Activated B cell treated with CpG ODN at 0.5 μM for 24 hours (primary cell): ENCODE measurements around the gene ATP10B. TPM values are rescaled to one million over a fixed set of nuclear protein-coding genes. Genes with fewer than 3 reads are reported as not detected.

Experiments used
- ATAC-seq: fragments of 200-7000 bp; cut with Tn5 transposase; one replicate; pipeline ENCODE4 v1.10.0; 2021; ENCODE audit warnings: low read depth, mild to moderate bottlenecking, moderate library complexity
- CTCF ChIA-PET: fragments of 350-600 bp; sonication (Branson Sonifier 250); formaldehyde crosslinking; loops from one replicate; lab custom pipeline; 2021; ENCODE audit warnings: antibody characterized with exemption; lab: Charles Lee
- POLR2A ChIA-PET: fragments of 350-600 bp; sonication (Branson Sonifier 250); formaldehyde crosslinking; loops from one replicate; lab custom pipeline; 2021; ENCODE audit warnings: antibody characterized with exemption; lab: Charles Lee
- DNase-seq: peaks from one replicate; pipeline ENCODE4 v3.0.0; 2022
- H3K27ac Mint-ChIP-seq: one replicate; pipeline ENCODE4 v1.8.0; 2020; ENCODE audit warnings: mixed read lengths
- H3K27me3 Mint-ChIP-seq: one replicate; pipeline ENCODE4 v1.8.0; 2021; ENCODE audit warnings: mixed read lengths
- H3K36me3 Mint-ChIP-seq: one replicate; pipeline ENCODE4 v1.8.0; 2021; ENCODE audit warnings: low read depth, mixed read lengths
- H3K4me1 Mint-ChIP-seq: one replicate; pipeline ENCODE4 v1.8.0; 2021; ENCODE audit warnings: mixed read lengths
- H3K4me3 Mint-ChIP-seq: one replicate; pipeline ENCODE4 v1.8.0; 2020; ENCODE audit warnings: mild to moderate bottlenecking, mixed read lengths
- H3K9me3 Mint-ChIP-seq: one replicate; pipeline ENCODE4 v1.8.0; 2020; ENCODE audit warnings: mixed read lengths
- intact Hi-C: fragments of 100-400 bp; cut with micrococcal nuclease; formaldehyde crosslinking; loops from one replicate; pipeline ENCODE4 v1.15.1; 2024
- total RNA-seq: library from RNA; stranded (reverse); gene quantifications from 2 replicates; pipeline ENCODE4 v1.2.3, GENCODE V29; 2022
- TF ChIP-seq, protein P1 (sequence below): fragments of 200-600 bp; IDR thresholded peaks from one replicate; pipeline ENCODE4 v1.8.0; 2022; ENCODE audit warnings: antibody characterized with exemption, mild to moderate bottlenecking

The ATP10B gene
- total RNA-seq, 1 donor from 2014 or later: not detected

DNA sequence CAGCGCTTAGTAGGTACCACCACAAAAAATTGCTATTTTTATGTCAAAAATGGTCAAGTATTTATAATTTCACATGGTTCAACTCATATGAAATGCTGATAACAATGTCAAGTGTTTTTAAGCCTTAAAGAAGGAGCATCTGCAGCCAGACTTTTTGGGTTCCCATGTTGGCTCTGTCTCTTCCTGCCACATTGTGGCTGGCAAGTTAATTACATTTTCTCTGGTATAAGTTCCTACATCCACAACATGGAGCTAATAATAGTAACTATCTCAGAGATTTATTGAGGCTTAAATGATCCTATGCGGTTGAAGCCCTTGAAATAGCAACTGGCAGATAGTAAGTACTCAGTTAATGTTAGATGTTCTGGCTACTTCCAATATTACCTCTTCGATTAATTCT lies 5.4 kb downstream of the ATP10B start:
- Mint-ChIP-seq H3K27me3 (no peaks in the 10 kb centered on the region), H3K9me3 (no peaks in the 10 kb centered on the region), H3K36me3 (no peaks in the 10 kb centered on the region), H3K4me3 (no peak overlapping the region), H3K4me1 (peaks cover 15% of the 10 kb centered on the region), H3K27ac (no peak overlapping the region)
- ChIA-PET CTCF (no interaction called here), POLR2A (no interaction called here)
- TF ChIP-seq, protein P1, sequence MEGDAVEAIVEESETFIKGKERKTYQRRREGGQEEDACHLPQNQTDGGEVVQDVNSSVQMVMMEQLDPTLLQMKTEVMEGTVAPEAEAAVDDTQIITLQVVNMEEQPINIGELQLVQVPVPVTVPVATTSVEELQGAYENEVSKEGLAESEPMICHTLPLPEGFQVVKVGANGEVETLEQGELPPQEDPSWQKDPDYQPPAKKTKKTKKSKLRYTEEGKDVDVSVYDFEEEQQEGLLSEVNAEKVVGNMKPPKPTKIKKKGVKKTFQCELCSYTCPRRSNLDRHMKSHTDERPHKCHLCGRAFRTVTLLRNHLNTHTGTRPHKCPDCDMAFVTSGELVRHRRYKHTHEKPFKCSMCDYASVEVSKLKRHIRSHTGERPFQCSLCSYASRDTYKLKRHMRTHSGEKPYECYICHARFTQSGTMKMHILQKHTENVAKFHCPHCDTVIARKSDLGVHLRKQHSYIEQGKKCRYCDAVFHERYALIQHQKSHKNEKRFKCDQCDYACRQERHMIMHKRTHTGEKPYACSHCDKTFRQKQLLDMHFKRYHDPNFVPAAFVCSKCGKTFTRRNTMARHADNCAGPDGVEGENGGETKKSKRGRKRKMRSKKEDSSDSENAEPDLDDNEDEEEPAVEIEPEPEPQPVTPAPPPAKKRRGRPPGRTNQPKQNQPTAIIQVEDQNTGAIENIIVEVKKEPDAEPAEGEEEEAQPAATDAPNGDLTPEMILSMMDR: no peak
- intact Hi-C loops: no loop called here
- DNase-seq (no peak), ATAC-seq (no peak)

GRCh38 chr5:160844177-160844576 lies 7.8 kb downstream of the ATP10B start:
- no peak overlapping the region for H3K27ac Mint-ChIP-seq
- H3K27me3 Mint-ChIP-seq: no peaks in the 10 kb centered on the region
- H3K9me3 Mint-ChIP-seq: no peaks in the 10 kb centered on the region
- H3K36me3 Mint-ChIP-seq: no peaks in the 10 kb centered on the region
- ChIA-PET POLR2A (no interaction called here), CTCF (interaction anchor here (0.6 to 1.4 kb wide), 2 partner anchors 406 to 603 kb away, joined by 4 to 5 read pairs; no protein-coding TSS in a partner anchor)
- TF ChIP-seq, protein P1: no peak
- peaks cover 15% of the 10 kb centered on the region for H3K4me1 Mint-ChIP-seq
- intact Hi-C loops: no loop called here
- H3K4me3 Mint-ChIP-seq: no peak overlapping the region
- no peak for ATAC-seq
- DNase-seq: no peak

DNA sequence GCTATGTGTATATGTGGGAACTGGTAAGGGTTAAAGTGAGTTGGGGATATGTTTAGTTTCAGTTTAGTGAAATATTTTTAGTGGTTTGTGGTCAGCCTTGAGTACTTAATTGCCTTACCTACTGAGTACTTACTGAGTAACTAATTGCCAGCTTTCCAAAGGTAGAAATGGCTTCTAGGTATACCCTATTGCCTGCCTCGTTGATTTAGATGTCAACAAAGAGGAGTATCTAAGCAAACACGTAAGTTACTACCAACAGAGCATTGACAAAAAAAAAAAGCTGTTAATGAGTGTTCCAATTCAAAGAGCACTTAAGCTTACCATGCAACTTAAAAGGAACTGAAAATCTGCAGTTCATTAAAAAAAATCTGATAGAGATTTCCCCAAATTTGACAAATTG lies 8.8 kb downstream of the ATP10B start:
- no peaks in the 10 kb centered on the region for H3K27me3 Mint-ChIP-seq
- H3K36me3 Mint-ChIP-seq: no peaks in the 10 kb centered on the region
- H3K4me3 Mint-ChIP-seq: peak overlapping the region; percentile 61
- H3K27ac Mint-ChIP-seq: peak overlapping the region; percentile 46
- H3K4me1 Mint-ChIP-seq: peaks cover 15% of the 10 kb centered on the region
- TF ChIP-seq, protein P1: no peak
- intact Hi-C loops: loop anchor here (2.0 kb wide), 1 partner anchor 404 kb away; no protein-coding TSS in a partner anchor
- no peaks in the 10 kb centered on the region for H3K9me3 Mint-ChIP-seq
- ChIA-PET CTCF (interaction anchor here (1.4 kb wide), 1 partner anchor 405 kb away, joined by 5 read pairs; no protein-coding TSS in a partner anchor), POLR2A (interaction anchor here (0.6 to 1.1 kb wide), 2 partner anchors 376 to 404 kb away, joined by 3 read pairs; no protein-coding TSS in a partner anchor)
- ATAC-seq (peak; percentile 80), DNase-seq (no peak)

- TF ChIP-seq, protein P1: no peak
- ATAC-seq: no peak
- DNase-seq: no peak
- ChIA-PET CTCF (no interaction called here), POLR2A (no interaction called here)
- Mint-ChIP-seq H3K36me3 (no peaks in the 10 kb centered on the region), H3K27me3 (no peaks in the 10 kb centered on the region), H3K4me3 (no peak overlapping the region), H3K4me1 (peaks cover 7% of the 10 kb centered on the region), H3K9me3 (peaks cover 1% of the 10 kb centered on the region), H3K27ac (no peak overlapping the region)
- intact Hi-C loops: no loop called here
Measured at GRCh38 chr5:160837749-160838593, 14.0 kb downstream of the ATP10B start.

DNA sequence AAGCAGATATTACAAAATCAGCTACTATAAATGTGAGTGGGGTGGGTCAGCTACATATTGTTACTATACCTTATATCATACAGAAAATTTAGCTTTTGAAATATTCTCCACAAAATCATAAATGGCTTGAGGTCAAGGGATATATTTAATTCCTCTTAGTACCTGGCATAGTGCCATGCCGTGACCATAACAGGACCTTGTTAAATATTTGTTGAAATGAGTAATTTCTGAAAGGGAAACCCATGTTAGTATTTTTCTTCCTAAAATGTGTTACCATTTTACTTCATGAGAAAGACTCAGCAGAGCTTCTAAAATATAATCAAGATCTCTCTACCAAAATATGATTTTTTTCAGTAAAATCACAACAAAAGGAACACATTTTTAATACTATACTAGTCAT lies 14.8 kb downstream of the ATP10B start:
- intact Hi-C loops: no loop called here

More for the DNA sequence above, 14.8 kb downstream of the ATP10B start:
- Mint-ChIP-seq H3K27me3 (no peaks in the 10 kb centered on the region), H3K4me3 (no peak overlapping the region), H3K27ac (no peak overlapping the region), H3K36me3 (no peaks in the 10 kb centered on the region), H3K4me1 (peaks cover 3% of the 10 kb centered on the region), H3K9me3 (peaks cover 6% of the 10 kb centered on the region)
- CTCF ChIA-PET: no interaction called here
- DNase-seq (no peak), ATAC-seq (no peak)
- TF ChIP-seq, protein P1: no peak
- POLR2A ChIA-PET: no interaction called here
